SKM-1 treated with dmso at 0.1 percent for 144 hours (cell line): ENCODE results near the gene LYRM4.
"Not testable (repeated sequence)": the region's sequence is repeated elsewhere in the genome, so short reads cannot be mapped to it uniquely, and the experiment has no call there.

Experiments
- DNase-seq: peaks from one replicate; lab custom pipeline; 2025; ENCODE audit not compliant: unreplicated experiment; lab: John Stamatoyannopoulos, UW

LYRM4 gene

DNA sequence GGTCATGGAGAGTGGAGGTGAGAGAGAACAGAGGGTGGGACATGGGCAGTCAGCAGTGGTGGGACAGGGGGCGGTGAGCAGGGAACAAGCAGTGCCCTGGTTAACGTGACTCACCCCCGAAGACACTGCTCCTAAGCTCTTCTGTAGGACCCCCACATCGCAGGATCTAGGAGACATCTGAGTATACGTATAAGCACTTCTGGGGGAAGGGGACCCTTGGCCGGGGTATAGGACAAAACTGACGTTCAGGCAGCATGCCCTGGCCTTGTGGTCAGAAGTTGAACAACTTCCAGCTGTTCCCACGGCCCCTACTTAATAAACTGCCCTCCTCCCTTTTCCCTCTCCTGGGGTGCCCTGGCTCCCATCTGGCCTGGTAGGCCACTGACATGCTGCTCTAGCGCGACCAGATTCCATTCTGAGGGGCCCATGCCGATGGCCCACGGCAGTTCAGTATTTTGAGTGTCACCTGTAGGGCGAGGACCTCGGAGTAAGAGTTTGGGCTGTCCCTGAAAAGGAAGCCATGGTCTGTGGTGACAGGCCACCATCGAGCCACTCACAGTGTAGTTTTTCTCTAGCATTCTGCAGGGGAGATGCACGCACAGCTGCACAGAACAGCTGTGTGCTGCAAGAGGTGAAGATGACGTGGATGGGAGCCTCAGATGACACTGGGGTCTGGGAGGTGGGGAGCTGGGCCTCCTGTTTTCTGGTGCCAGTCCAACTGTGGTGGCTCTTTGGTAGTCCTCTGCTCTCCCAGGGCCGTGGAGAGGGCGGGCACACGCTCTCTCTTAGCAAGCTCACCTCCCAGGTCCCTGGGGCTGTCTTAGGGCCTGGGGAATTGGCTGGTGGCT is 137.2 kb downstream of the LYRM4 start:
- DNase-seq = no peak

DNA sequence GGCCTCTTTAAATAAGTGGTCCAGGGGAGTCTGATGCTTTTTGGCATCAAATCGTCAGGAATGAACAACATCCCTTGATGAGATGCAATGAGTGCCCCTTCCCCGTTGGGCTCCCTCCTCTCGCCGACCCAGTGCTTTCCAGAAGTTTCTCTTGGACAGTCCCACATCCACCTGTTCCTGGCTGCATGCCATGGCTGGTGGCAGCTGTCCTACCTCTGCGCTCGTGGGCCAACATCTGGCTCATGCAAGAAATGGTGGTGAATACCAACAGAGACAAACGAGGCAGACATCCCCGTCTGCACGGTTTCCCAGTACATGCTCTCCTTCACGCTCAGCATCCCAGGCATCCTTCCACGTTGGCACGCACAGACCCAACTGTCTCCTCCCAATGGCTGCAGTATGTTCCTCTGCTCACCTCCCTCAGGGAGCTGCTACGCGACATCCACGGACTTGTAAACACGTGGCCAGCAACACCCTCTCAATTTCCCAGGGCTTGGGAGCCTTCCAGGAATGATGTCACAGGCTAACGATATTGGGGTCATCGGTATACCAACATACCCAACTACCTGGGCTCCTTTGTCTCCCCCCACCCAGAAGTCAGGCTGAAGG is 138.1 kb downstream of the LYRM4 start:
- no peak for DNase-seq

- no peak for DNase-seq
Observed at GRCh38 chr6:5121956-5122355, 138.8 kb downstream of the LYRM4 start.

GRCh38 chr6:5121479-5121878 is 139.3 kb downstream of the LYRM4 start:
- DNase-seq = no peak

GRCh38 chr6:5120543-5120942 is 140.2 kb downstream of the LYRM4 start:
- not testable (repeated sequence) for DNase-seq

GRCh38 chr6:5120011-5120410 is 140.7 kb downstream of the LYRM4 start:
- no peak for DNase-seq

GRCh38 chr6:5119090-5119951 is 141.4 kb downstream of the LYRM4 start:
- DNase-seq = no peak

DNA sequence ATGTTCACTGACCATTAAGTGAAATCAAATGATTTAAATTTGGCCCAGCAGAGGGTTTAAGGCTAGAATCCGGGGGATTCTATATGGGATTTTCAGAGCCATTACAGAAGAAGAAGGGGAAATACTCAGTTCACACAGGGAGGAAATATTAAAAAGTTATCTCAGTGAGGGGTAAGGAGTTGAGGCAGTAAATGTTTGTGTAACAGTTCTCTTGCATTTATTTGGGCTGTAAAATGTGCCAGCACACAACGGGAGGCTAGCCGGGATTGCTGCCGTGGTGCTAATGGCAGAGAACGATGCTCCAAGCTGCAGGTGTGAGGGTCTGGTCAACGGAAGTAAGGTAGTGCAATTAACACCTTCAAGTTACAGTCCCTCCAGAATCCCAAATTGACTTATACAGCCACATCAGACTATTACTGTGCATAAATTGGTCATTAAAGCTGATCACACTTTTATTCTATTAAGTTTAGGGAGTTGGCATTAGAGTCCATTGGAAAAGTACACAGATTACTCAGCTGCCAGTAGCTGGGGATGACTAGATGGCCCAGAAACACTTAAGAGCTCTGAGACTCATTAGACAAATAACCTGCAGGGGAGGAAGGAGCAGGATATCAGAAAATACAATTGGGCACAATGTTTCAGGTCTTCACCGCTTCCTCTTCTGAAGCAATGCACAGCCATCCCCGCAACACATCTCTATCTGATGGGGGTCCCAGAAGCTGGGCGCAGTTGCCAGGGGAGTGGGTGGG is 144.3 kb downstream of the LYRM4 start:
- DNase-seq = no peak

GRCh38 chr6:5115168-5115567 is 145.6 kb downstream of the LYRM4 start:
- DNase-seq = no peak

DNA sequence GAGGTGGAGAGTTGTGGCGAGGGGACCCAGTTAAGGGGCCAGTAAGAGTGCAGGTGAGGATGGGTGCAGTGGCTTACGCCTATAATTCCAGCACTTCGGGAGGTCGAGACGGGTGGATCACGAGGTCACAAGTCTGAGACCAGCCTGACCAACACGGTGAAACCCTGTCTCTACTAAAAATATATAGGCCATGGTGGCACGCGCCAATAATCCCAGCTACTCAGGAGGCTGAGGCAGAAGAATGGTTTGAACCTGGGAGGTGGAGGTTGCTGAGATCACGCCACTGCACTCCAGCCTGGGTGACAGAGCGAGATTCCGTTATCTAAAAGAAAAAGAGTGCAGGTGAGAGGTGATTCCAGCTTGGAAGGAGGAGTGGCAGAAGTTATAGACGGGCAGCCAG is 147.7 kb downstream of the LYRM4 start:
- no peak for DNase-seq

- DNase-seq = no peak
Observed at GRCh38 chr6:5112066-5112799, 148.5 kb downstream of the LYRM4 start.

- DNase-seq = no peak
Observed at GRCh38 chr6:5111626-5112025, 149.1 kb downstream of the LYRM4 start.

- DNase-seq = no peak
Observed at GRCh38 chr6:5110246-5110645, 150.5 kb downstream of the LYRM4 start.

DNA sequence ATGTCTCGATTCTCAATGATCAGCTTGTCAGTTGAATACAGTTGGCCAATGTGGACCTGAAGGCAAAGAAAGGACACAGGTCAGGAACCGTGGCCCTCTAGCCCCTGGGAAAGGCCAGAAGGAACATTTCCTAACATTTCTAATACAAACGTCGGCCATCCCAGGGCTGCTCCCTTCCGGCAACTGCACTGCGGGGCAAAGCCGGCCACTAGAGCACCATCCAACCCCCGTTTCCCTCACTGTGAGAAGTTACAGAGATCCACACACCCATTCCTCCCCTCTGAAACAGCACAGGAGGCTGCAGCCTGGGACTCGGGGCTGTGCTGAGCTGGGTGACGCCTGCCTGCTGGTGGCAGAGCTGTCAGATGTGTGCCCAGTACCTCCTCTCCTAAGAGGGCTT is 151.3 kb downstream of the LYRM4 start:
- no peak for DNase-seq

- DNase-seq = no peak
Observed at GRCh38 chr6:5108536-5109150, 152.1 kb downstream of the LYRM4 start.

DNA sequence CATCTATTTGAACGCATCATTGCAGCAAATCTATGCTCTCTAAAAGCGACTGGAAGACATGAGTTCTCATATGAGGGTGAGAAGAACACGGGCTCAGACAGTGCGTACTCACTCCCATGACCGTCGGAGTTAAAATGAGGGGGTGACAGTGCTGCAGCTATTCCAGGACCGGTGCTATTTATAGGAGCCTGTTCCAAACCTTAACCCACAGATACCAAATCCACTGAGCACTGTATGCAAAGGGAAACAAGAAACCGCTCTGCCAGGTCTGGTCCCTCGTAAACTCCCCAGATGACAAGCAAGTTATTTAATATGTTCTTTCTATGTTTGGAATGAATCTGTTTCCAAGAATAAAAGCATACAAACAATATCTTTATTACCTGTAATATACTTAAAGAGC is 152.7 kb downstream of the LYRM4 start:
- no peak for DNase-seq

DNA sequence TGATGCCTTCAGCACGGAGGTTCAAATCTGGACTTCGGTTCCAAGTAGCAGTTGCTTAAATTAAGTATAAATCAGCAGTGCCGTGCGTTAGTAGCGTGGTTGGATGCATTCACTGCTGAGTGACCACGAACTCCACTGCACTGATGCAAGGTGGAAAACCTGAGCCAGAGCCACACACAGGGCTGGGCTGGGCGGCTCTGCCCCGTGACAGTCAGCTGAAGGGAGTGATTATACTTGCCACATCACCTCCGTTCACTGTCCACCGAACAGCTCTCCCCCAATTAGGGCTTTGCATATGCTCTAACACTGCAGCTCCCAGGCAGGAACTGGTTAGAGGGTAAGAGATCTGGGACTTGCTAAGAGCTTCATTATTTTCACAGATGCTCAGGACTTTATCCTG is 153.4 kb downstream of the LYRM4 start:
- no peak for DNase-seq

DNA sequence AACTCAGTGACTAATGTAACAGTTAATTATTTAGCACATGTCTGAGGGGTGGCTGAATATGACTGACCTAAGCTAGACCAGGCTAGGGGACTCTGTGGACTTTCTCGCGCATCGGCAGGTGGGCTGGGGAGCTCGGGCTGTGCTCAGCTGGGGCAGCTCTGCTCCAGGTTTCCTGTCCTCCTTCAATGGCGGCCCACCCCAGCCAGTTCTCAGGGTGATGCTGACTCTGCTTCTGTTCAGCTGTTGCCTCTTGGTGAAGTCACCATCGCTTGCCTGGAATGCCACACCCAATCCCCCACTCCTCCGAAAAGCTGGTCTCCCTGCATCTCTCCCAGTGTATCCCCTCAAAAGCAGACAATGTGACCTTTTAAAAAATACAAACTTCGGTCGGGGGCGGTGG is 155.6 kb downstream of the LYRM4 start:
- DNase-seq = no peak

GRCh38 chr6:5104667-5105066 is 156.1 kb downstream of the LYRM4 start:
- DNase-seq = no peak

- no peak for DNase-seq
Observed at GRCh38 chr6:5103250-5103649, 157.5 kb downstream of the LYRM4 start.
